ENCODE data around the gene IFNL1. TPM values are rescaled to one million over a fixed set of nuclear protein-coding genes. Genes with fewer than 3 reads are reported as not detected.

The IFNL1 gene
- total RNA-seq, 1 donor from 2014 or later, result not detected

GRCh38 chr19:39316627-39317321 lies 20.6 kb downstream of the IFNL1 start:
- no peak overlapping the region for H3K27ac ChIP-seq (replicated peaks)
- H3K4me1 ChIP-seq, result peaks cover 5% of the 10 kb centered on the region
- no peak for DNase-seq
- peaks cover 27% of the 10 kb centered on the region for H3K27me3 ChIP-seq (ENCODE audit: low read depth)
- H3K36me3 ChIP-seq, result no peaks in the 10 kb centered on the region
- no peak for TF ChIP-seq CTCF (IDR thresholded peaks at IDR 0.05; ENCODE audit: borderline replicate concordance)
- no peak overlapping the region for H3K4me3 ChIP-seq
- no peaks in the 10 kb centered on the region for H3K9me3 ChIP-seq (replicated peaks)
- intact Hi-C loops (cut with micrococcal nuclease), result no loop called here

GRCh38 chr19:39317476-39317875 lies 21.3 kb downstream of the IFNL1 start:
- H3K4me3 ChIP-seq, result no peak overlapping the region
- no peaks in the 10 kb centered on the region for H3K36me3 ChIP-seq
- H3K27ac ChIP-seq (replicated peaks), result no peak overlapping the region
- intact Hi-C loops (cut with micrococcal nuclease), result no loop called here
- H3K9me3 ChIP-seq (replicated peaks), result no peaks in the 10 kb centered on the region
- H3K27me3 ChIP-seq (ENCODE audit: low read depth), result peaks cover 21% of the 10 kb centered on the region
- no peak for TF ChIP-seq CTCF (IDR thresholded peaks at IDR 0.05; ENCODE audit: borderline replicate concordance)
- DNase-seq, result no peak
- H3K4me1 ChIP-seq, result peaks cover 5% of the 10 kb centered on the region

- Histone ChIP-seq H3K36me3 (no peaks in the 10 kb centered on the region), H3K4me1 (peaks cover 5% of the 10 kb centered on the region), H3K27me3 (ENCODE audit: low read depth) (peaks cover 21% of the 10 kb centered on the region), H3K9me3 (replicated peaks) (no peaks in the 10 kb centered on the region), H3K27ac (replicated peaks) (no peak overlapping the region), H3K4me3 (no peak overlapping the region)
- TF ChIP-seq CTCF (IDR thresholded peaks at IDR 0.05; ENCODE audit: borderline replicate concordance), result no peak
- DNase-seq, result no peak
- intact Hi-C loops (cut with micrococcal nuclease), result no loop called here
Observed at GRCh38 chr19:39318071-39318470, 21.9 kb downstream of the IFNL1 start.

- Histone ChIP-seq H3K9me3 (replicated peaks) (no peaks in the 10 kb centered on the region), H3K27ac (replicated peaks) (no peak overlapping the region), H3K4me3 (no peak overlapping the region), H3K4me1 (peaks cover 5% of the 10 kb centered on the region), H3K27me3 (ENCODE audit: low read depth) (peaks cover 21% of the 10 kb centered on the region), H3K36me3 (no peaks in the 10 kb centered on the region)
- DNase-seq, result no peak
- intact Hi-C loops (cut with micrococcal nuclease), result no loop called here
- TF ChIP-seq CTCF (IDR thresholded peaks at IDR 0.05; ENCODE audit: borderline replicate concordance), result no peak
Observed at GRCh38 chr19:39318690-39319089, 22.5 kb downstream of the IFNL1 start.

GRCh38 chr19:39319098-39319891 lies 23.1 kb downstream of the IFNL1 start:
- Histone ChIP-seq H3K36me3 (no peaks in the 10 kb centered on the region), H3K4me3 (no peak overlapping the region), H3K4me1 (peaks cover 5% of the 10 kb centered on the region), H3K27me3 (ENCODE audit: low read depth) (peaks cover 21% of the 10 kb centered on the region), H3K9me3 (replicated peaks) (no peaks in the 10 kb centered on the region), H3K27ac (replicated peaks) (no peak overlapping the region)
- TF ChIP-seq CTCF (IDR thresholded peaks at IDR 0.05; ENCODE audit: borderline replicate concordance), result no peak
- intact Hi-C loops (cut with micrococcal nuclease), result no loop called here
- no peak for DNase-seq
